Mesenchymal stem cell (in vitro differentiated cells and primary cell): ENCODE measurements around the gene B4GALT7.

Experiments
- DNase-seq: peaks from one replicate; pipeline ENCODE4 v3.0.0-alpha.2; 2013
- H2AFZ ChIP-seq: one replicate; pipeline ENCODE4 v1.6.1; 2013; ENCODE audit warnings: low read depth, mild to moderate bottlenecking, control low read depth, inconsistent platforms, low read length, moderate library complexity
- H2AK5ac ChIP-seq: 2 replicates; pipeline ENCODE4 v1.6.1; 2013; ENCODE audit warnings: low read length, moderate library complexity, mild to moderate bottlenecking, inconsistent platforms; ENCODE audit not compliant: severe bottlenecking
- H2BK120ac ChIP-seq: one replicate; pipeline ENCODE4 v1.6.1; 2013; ENCODE audit warnings: low read depth, mild to moderate bottlenecking, inconsistent platforms, low read length, moderate library complexity
- H2BK12ac ChIP-seq, 2 experiments: one replicate each; pipeline ENCODE4 v1.6.1; 2013; ENCODE audit warnings: inconsistent platforms in 2 of 2, low read length in 2 of 2, mild to moderate bottlenecking in 2 of 2, moderate library complexity in 2 of 2, control low read depth in 1 of 2
- H2BK15ac ChIP-seq: one replicate; pipeline ENCODE4 v1.6.1; 2013; ENCODE audit warnings: mild to moderate bottlenecking, low read depth, inconsistent platforms; ENCODE audit not compliant: poor library complexity, severe bottlenecking
- H2BK5ac ChIP-seq: 2 replicates; pipeline ENCODE4 v1.6.1; 2013; ENCODE audit warnings: low read depth, mild to moderate bottlenecking, low read length, control low read depth, inconsistent platforms; ENCODE audit not compliant: poor library complexity, severe bottlenecking
- H3K14ac ChIP-seq, 2 experiments: one replicate each; pipeline ENCODE4 v1.6.1; 2013; ENCODE audit warnings: inconsistent platforms in 2 of 2, low read length in 2 of 2, control low read depth in 1 of 2, mild to moderate bottlenecking in 1 of 2, moderate library complexity in 1 of 2
- H3K18ac ChIP-seq, 2 experiments: one replicate each; pipeline ENCODE4 v1.6.1; 2013; ENCODE audit warnings: inconsistent platforms in 2 of 2, low read length in 2 of 2, control low read depth in 1 of 2, low read depth in 1 of 2, mild to moderate bottlenecking in 1 of 2
- H3K23ac ChIP-seq, 2 experiments: one replicate each; pipeline ENCODE4 v1.6.1; 2013; ENCODE audit warnings: inconsistent platforms in 2 of 2, low read length in 2 of 2, mild to moderate bottlenecking in 2 of 2, moderate library complexity in 2 of 2, control low read depth in 1 of 2
- H3K27ac ChIP-seq: 2 replicates; pipeline ENCODE4 v1.5.1; 2013; ENCODE audit warnings: mild to moderate bottlenecking, moderate library complexity, low read length, control low read depth, inconsistent platforms; ENCODE audit not compliant: poor library complexity, severe bottlenecking
- H3K27me3 ChIP-seq, 2 experiments: 2 replicates each; pipeline versions ENCODE4 v1.6.1 to v1.7.0; 2013; ENCODE audit warnings: low read length in 2 of 2, mild to moderate bottlenecking in 2 of 2, moderate library complexity in 2 of 2, control low read depth in 1 of 2, inconsistent platforms in 1 of 2; ENCODE audit not compliant: control insufficient read depth in 1 of 2, insufficient read depth in 1 of 2
- H3K36me3 ChIP-seq, 2 experiments: 2 replicates each; pipeline versions ENCODE4 v1.6.1 to v1.7.0; 2013; ENCODE audit warnings: low read length in 2 of 2, control low read depth in 1 of 2, inconsistent platforms in 1 of 2, low read depth in 1 of 2, mild to moderate bottlenecking in 1 of 2; ENCODE audit not compliant: insufficient read depth in 2 of 2, control insufficient read depth in 1 of 2
- H3K4ac ChIP-seq, 2 experiments: one replicate each; pipeline ENCODE4 v1.6.1; 2013; ENCODE audit warnings: inconsistent platforms in 2 of 2, low read length in 2 of 2, mild to moderate bottlenecking in 2 of 2, moderate library complexity in 2 of 2, control low read depth in 1 of 2, low read depth in 1 of 2
- H3K4me1 ChIP-seq: 2 replicates; pipeline ENCODE4 v1.6.1; 2013; ENCODE audit warnings: low read depth, low read length, control low read depth; ENCODE audit not compliant: control insufficient read depth, insufficient read depth
- H3K4me2 ChIP-seq: 2 replicates; pipeline ENCODE4 v1.6.1; 2013; ENCODE audit warnings: low read length, mild to moderate bottlenecking, inconsistent platforms; ENCODE audit not compliant: poor library complexity, severe bottlenecking
- H3K4me3 ChIP-seq, 2 experiments: 2 replicates each; pipeline versions ENCODE4 v1.5.1 to v1.7.0; 2013; ENCODE audit warnings: low read length in 2 of 2, mild to moderate bottlenecking in 2 of 2, control low read depth in 1 of 2, low read depth in 1 of 2; ENCODE audit not compliant: insufficient read depth in 1 of 2
- H3K79me1 ChIP-seq: replicated peaks from 2 replicates; pipeline ENCODE4 v1.6.1; 2013; ENCODE audit warnings: mild to moderate bottlenecking, control low read depth, low read length, inconsistent platforms; ENCODE audit not compliant: poor library complexity, severe bottlenecking
- H3K9ac ChIP-seq: 2 replicates; pipeline ENCODE4 v1.7.0; 2013; ENCODE audit warnings: mild to moderate bottlenecking, low read length, moderate library complexity
- H3K9me3 ChIP-seq: 2 replicates; pipeline ENCODE4 v1.7.0; 2013; ENCODE audit warnings: mild to moderate bottlenecking, low read length; ENCODE audit not compliant: control insufficient read depth
- H4K8ac ChIP-seq: one replicate; pipeline ENCODE4 v1.6.1; 2013; ENCODE audit warnings: inconsistent platforms, mild to moderate bottlenecking, low read length, moderate library complexity
- H4K91ac ChIP-seq: one replicate; pipeline ENCODE4 v1.6.1; 2013; ENCODE audit warnings: mild to moderate bottlenecking, low read length, inconsistent platforms
- WGBS: methylation state at CpG from one replicate; pipeline ENCODE4 v1.1.7; 2013; ENCODE audit warnings: mixed read lengths; 5-methylcytosine and 5-hydroxymethylcytosine counted together

B4GALT7 gene

DNA sequence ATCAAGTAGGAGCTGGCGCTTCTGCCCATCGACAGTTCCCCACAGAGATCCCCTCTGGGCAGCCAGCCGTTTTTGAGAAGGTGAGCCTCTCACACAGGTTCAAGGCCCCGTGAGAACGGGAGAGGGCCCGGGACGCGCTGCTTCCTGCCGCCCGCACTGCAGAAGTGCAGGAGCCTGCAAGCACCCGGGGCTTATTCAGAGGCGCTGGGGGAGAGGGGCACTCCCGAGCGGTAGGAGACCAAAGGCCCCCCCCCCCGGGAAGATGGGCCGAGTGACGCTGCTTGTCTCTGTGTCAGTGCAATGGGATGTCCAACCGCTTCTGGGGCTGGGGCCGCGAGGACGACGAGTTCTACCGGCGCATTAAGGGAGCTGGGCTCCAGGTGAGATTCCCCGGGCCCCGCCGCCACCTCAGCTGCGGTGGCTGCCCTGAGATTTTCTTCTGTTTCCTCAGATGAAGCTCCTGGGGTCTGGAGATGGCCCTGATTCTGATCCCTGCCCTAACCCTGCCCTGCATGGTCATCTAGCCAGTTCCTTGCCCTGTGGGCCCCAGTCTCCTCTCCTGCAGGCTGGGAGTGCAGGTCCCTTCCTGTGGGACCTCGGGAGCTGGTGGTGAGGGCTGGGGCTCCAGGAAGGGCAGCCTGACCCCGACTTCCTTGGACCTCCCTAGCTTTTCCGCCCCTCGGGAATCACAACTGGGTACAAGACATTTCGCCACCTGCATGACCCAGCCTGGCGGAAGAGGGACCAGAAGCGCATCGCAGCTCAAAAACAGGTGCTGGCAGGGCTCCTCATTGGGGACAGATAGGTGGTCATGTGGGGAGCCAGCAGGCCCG, 8.5 kb downstream of the B4GALT7 start:
- Histone ChIP-seq H3K4me2 (no peak overlapping the region), H3K4ac (no peak overlapping the region), H2BK12ac (no peak overlapping the region), H3K14ac (no peak overlapping the region), H3K9me3 (no peaks in the 10 kb centered on the region), H2BK5ac (no peak overlapping the region), H2AFZ (no peak overlapping the region), H3K27me3 (no peaks in the 10 kb centered on the region), H3K4me1 (peaks cover 10% of the 10 kb centered on the region), H3K27ac (no peak overlapping the region), H3K36me3 (peaks cover 33 to 81% of the 10 kb centered on the region in 2 experiments), H3K18ac (no peak overlapping the region), H3K23ac (no peak overlapping the region), H4K91ac (no peak overlapping the region), H3K4me3 (no peak overlapping the region), H2BK15ac (no peak overlapping the region), H2BK120ac (no peak overlapping the region), H3K9ac (no peak overlapping the region), H4K8ac (peak overlapping the region; percentile 15), H3K79me1 (peaks cover 10% of the 10 kb centered on the region), H2AK5ac (no peak overlapping the region)
- no peak for DNase-seq
- 92% methylated on average over 37 of the region's 37 CpGs for WGBS

DNA sequence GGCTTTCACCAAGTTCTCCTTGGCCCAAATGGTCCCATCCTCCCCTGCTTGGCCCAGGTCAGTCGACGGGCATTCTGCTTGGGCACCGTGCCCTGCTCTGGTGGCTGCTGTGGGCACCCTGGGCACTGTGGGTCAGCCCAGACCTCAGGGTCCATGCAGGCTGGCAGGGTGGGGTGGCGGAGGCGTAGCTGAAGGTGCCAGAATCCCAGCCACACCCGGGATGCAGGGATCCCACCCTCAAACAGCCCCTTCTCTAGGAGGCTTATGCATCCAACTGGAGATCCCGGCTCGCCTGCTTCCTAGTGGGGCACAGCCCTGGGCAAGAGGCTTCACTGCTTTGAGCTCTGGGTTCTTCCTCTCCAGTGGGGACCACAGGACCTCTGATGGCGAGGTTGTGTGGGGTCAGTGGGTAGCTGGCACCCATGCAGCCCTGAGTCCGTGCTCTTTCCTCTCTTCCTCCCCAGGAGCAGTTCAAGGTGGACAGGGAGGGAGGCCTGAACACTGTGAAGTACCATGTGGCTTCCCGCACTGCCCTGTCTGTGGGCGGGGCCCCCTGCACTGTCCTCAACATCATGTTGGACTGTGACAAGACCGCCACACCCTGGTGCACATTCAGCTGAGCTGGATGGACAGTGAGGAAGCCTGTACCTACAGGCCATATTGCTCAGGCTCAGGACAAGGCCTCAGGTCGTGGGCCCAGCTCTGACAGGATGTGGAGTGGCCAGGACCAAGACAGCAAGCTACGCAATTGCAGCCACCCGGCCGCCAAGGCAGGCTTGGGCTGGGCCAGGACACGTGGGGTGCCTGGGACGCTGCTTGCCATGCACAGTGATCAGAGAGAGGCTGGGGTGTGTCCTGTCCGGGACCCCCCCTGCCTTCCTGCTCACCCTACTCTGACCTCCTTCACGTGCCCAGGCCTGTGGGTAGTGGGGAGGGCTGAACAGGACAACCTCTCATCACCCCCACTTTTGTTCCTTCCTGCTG, 9.4 kb downstream of the B4GALT7 start:
- no peaks in the 10 kb centered on the region for H3K27me3 ChIP-seq
- H3K9me3 ChIP-seq, result no peaks in the 10 kb centered on the region
- no peak overlapping the region for H3K4me3 ChIP-seq
- peaks cover 4% of the 10 kb centered on the region for H3K79me1 ChIP-seq
- no peak overlapping the region for H3K9ac ChIP-seq
- H4K91ac ChIP-seq, result no peak overlapping the region
- no peak for DNase-seq
- H3K4me1 ChIP-seq, result peaks cover 9% of the 10 kb centered on the region
- no peak overlapping the region for H3K4ac ChIP-seq
- H3K36me3 ChIP-seq, result peaks cover 33 to 72% of the 10 kb centered on the region in 2 experiments
- H3K18ac ChIP-seq, result no peak overlapping the region
- H2BK120ac ChIP-seq, result no peak overlapping the region
- H2BK15ac ChIP-seq, result no peak overlapping the region
- H4K8ac ChIP-seq, result no peak overlapping the region
- no peak overlapping the region for H3K23ac ChIP-seq
- H2BK5ac ChIP-seq, result no peak overlapping the region
- no peak overlapping the region for H2AFZ ChIP-seq
- no peak overlapping the region for H2AK5ac ChIP-seq
- no peak overlapping the region for H3K14ac ChIP-seq
- H3K4me2 ChIP-seq, result no peak overlapping the region
- no peak overlapping the region for H3K27ac ChIP-seq
- whole genome bisulfite sequencing, result 97% methylated on average over 14 of the region's 21 CpGs
- no peak overlapping the region for H2BK12ac ChIP-seq

DNA sequence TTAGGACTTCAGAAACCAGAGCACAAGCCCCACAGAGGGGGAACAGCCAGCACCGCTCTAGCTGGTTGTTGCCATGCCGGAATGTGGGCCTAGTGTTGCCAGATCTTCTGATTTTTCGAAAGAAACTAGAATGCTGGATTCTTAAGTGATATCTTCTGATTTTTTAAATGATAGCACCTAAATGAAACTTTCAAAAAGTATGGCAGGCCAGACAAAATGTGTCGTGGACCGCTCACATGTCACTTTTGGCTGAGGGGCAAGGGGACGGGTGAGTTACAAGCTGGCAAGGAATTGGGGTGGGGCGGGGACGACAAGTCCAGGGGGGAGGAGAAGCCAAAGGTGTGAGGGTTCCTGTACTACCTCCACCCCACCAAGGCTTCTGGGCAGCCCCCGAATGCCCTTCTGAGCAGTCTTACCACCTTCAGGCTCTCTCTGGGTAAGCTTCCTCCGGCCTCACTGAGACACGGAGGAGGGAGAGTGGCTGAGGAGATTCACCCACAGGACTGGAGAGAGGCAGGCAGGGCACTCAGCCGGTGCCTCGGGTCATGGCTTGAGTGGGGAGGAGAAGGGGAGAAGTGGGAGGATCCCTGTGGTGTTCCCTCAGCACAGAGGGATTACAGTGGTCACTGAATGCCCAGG, 10.3 kb downstream of the B4GALT7 start:
- H3K23ac ChIP-seq, result no peak overlapping the region
- no peak overlapping the region for H2AFZ ChIP-seq
- H3K14ac ChIP-seq, result no peak overlapping the region
- no peak overlapping the region for H2BK5ac ChIP-seq
- H4K91ac ChIP-seq, result no peak overlapping the region
- no peak overlapping the region for H3K27ac ChIP-seq
- H3K79me1 ChIP-seq, result peaks cover 4% of the 10 kb centered on the region
- no peak overlapping the region for H3K4me2 ChIP-seq
- no peak overlapping the region for H2AK5ac ChIP-seq
- no peak overlapping the region for H3K4me3 ChIP-seq
- H3K36me3 ChIP-seq, result peaks cover 28 to 63% of the 10 kb centered on the region in 2 experiments
- peaks cover 9% of the 10 kb centered on the region for H3K4me1 ChIP-seq
- no peaks in the 10 kb centered on the region for H3K27me3 ChIP-seq
- no peak overlapping the region for H3K9ac ChIP-seq
- no peak for DNase-seq
- no peak overlapping the region for H2BK15ac ChIP-seq
- H3K4ac ChIP-seq, result no peak overlapping the region
- H3K18ac ChIP-seq, result no peak overlapping the region
- WGBS, result 90% methylated on average over 12 of the region's 13 CpGs
- H4K8ac ChIP-seq, result no peak overlapping the region
- no peaks in the 10 kb centered on the region for H3K9me3 ChIP-seq
- H2BK120ac ChIP-seq, result no peak overlapping the region
- H2BK12ac ChIP-seq, result no peak overlapping the region
